Panc1 (cell line): ENCODE measurements around the gene SARDH. TPM values are rescaled to one million over a fixed set of nuclear protein-coding genes. Genes with fewer than 3 reads are reported as not detected.
"Not testable (repeated sequence)": the region's sequence is repeated elsewhere in the genome, so short reads cannot be mapped to it uniquely, and the experiment has no call there.

ENCODE experiments used
- ATAC-seq: fragments of 200-7000 bp; cut with Tn5 transposase; 2 replicates; pipeline ENCODE4 v1.9.1; 2020; ENCODE audit warnings: mild to moderate bottlenecking, moderate library complexity
- BruUV-seq: library from RNA; stranded (reverse); fragments of 400-500 nt; replicated peaks from 2 replicates; lab custom pipeline; 2021; lab: Mats Ljungman, UMichigan
- CTCF ChIA-PET: fragments of 300-600 bp; sonication (Branson Sonifier 250); formaldehyde crosslinking; loops from one replicate; lab custom pipeline; 2022; ENCODE audit warnings: antibody characterized with exemption; lab: Charles Lee
- POLR2A ChIA-PET: fragments of 300-600 bp; sonication (Branson Sonifier 250); formaldehyde crosslinking; loops from one replicate; lab custom pipeline; 2022; ENCODE audit warnings: antibody characterized with exemption; lab: Charles Lee
- DNase-seq: peaks from one replicate; pipeline ENCODE4 v3.0.0-alpha.2; 2010; ENCODE audit warnings: low read depth, low spot score
- H3K27ac ChIP-seq: 2 replicates; pipeline ENCODE4 v1.5.1; 2011; ENCODE audit warnings: mild to moderate bottlenecking, low read length, inconsistent platforms
- H3K27me3 ChIP-seq: fragments of 200-500 bp; sonication (Bioruptor generic); 2 replicates; pipeline ENCODE4 v1.6.0; 2014; ENCODE audit warnings: low read length, inconsistent platforms; ENCODE audit not compliant: control insufficient read depth, insufficient read depth
- H3K36me3 ChIP-seq: fragments of 200-500 bp; sonication (Bioruptor generic); 2 replicates; pipeline ENCODE4 v1.5.1; 2014; ENCODE audit warnings: inconsistent platforms, mild to moderate bottlenecking, low read length, moderate library complexity; ENCODE audit not compliant: control insufficient read depth, insufficient read depth
- H3K4me1 ChIP-seq: 2 replicates; pipeline ENCODE4 v1.5.1; 2011; ENCODE audit warnings: inconsistent platforms, mild to moderate bottlenecking, low read length, moderate library complexity; ENCODE audit not compliant: control insufficient read depth, insufficient read depth
- H3K4me3 ChIP-seq, 2 experiments: 2 replicates each; pipeline ENCODE4 v1.5.1; 2011 to 2012; ENCODE audit warnings: low read depth in 2 of 2, low read length in 2 of 2, mild to moderate bottlenecking in 2 of 2, inconsistent platforms in 1 of 2, moderate library complexity in 1 of 2
- H3K9me3 ChIP-seq: fragments of 200-500 bp; sonication (Bioruptor generic); 2 replicates; pipeline ENCODE4 v1.5.1; 2014; ENCODE audit warnings: low read depth, mild to moderate bottlenecking, inconsistent platforms, low read length, moderate library complexity; ENCODE audit not compliant: control insufficient read depth, insufficient read depth
- CTCF ChIP-seq: fragments of 450-650 bp; IDR thresholded peaks from 2 replicates; pipeline ENCODE4 v1.5.1; 2017; ENCODE audit warnings: mild to moderate bottlenecking
- POLR2AphosphoS5 ChIP-seq: IDR thresholded peaks from 2 replicates; pipeline ENCODE4 v1.6.1; 2012; ENCODE audit warnings: mild to moderate bottlenecking, low read depth, low read length, moderate library complexity
- SIN3A ChIP-seq: IDR thresholded peaks from 2 replicates; pipeline ENCODE4 v1.6.1; 2012; ENCODE audit warnings: low read depth, mild to moderate bottlenecking, low read length, moderate library complexity, borderline replicate concordance; ENCODE audit not compliant: insufficient read depth
- TCF7L2 ChIP-seq: IDR thresholded peaks from 2 replicates; pipeline ENCODE4 v1.6.1; 2011; ENCODE audit warnings: mild to moderate bottlenecking, low read depth, low read length, inconsistent platforms
- in situ Hi-C: cut with HindIII; loops from 2 replicates; pipeline ENCODE4 v1.10.0; 2016; ENCODE audit warnings: low sequenced_read_pairs, low pct_unique_long_range_greater_than_20kb
- intact Hi-C: fragments of 100-400 bp; cut with micrococcal nuclease; formaldehyde crosslinking; loops from one replicate; pipeline ENCODE4 v1.10.0; 2022; ENCODE audit not compliant: unreplicated experiment
- total RNA-seq: library from RNA; stranded (reverse); gene quantifications from one replicate; pipeline ENCODE4 v1.2.1, GENCODE V29; 2021; ENCODE audit not compliant: unreplicated experiment
- TF ChIP-seq, protein P1 (sequence below), 2 experiments: IDR thresholded peaks; 2 replicates each; pipeline ENCODE4 v1.6.1; 2011 to 2012; ENCODE audit warnings: low read depth in 2 of 2, control low read depth in 1 of 2, low read length in 1 of 2, mild to moderate bottlenecking in 1 of 2, moderate library complexity in 1 of 2; ENCODE audit not compliant: insufficient read depth in 1 of 2

SARDH gene
- total RNA-seq, 1 experiment from 2014 or later = 0.13 TPM

DNA sequence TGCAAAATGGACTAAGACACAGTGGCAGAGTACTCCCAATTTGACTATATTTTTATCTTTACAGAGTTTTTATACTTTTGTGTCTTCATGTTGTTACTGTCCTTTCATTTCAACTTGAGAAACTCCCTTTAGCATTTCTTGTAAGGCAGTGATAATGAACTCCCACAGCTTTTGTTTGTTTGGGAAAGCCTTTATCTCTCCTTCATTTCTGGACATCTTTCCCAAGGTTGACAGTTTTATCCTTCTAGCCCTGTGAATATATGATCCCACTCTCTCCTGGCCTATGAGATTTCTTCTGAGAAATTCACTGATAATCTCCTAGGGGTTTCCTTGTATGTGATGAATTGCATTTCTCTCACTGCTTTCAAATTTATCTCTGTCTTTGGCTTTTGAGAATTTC, 9.2 kb upstream of the SARDH start:
- no peak overlapping the region for H3K27ac ChIP-seq
- BruUV-seq = no TSS peak
- H3K36me3 ChIP-seq = no peaks in the 10 kb centered on the region
- POLR2A ChIA-PET = no interaction called here
- CTCF ChIA-PET = no interaction called here
- peaks cover 4% of the 10 kb centered on the region for H3K27me3 ChIP-seq
- H3K4me3 ChIP-seq = no peak overlapping the region
- in situ Hi-C loops = no loop called here
- TF ChIP-seq SIN3A = no peak
- TF ChIP-seq, protein P1, sequence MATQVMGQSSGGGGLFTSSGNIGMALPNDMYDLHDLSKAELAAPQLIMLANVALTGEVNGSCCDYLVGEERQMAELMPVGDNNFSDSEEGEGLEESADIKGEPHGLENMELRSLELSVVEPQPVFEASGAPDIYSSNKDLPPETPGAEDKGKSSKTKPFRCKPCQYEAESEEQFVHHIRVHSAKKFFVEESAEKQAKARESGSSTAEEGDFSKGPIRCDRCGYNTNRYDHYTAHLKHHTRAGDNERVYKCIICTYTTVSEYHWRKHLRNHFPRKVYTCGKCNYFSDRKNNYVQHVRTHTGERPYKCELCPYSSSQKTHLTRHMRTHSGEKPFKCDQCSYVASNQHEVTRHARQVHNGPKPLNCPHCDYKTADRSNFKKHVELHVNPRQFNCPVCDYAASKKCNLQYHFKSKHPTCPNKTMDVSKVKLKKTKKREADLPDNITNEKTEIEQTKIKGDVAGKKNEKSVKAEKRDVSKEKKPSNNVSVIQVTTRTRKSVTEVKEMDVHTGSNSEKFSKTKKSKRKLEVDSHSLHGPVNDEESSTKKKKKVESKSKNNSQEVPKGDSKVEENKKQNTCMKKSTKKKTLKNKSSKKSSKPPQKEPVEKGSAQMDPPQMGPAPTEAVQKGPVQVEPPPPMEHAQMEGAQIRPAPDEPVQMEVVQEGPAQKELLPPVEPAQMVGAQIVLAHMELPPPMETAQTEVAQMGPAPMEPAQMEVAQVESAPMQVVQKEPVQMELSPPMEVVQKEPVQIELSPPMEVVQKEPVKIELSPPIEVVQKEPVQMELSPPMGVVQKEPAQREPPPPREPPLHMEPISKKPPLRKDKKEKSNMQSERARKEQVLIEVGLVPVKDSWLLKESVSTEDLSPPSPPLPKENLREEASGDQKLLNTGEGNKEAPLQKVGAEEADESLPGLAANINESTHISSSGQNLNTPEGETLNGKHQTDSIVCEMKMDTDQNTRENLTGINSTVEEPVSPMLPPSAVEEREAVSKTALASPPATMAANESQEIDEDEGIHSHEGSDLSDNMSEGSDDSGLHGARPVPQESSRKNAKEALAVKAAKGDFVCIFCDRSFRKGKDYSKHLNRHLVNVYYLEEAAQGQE (IDR thresholded peaks at IDR 0.05; ENCODE audit: insufficient read depth in 1 of 2, low read depth in 2 of 2, low read length in 1 of 2) = no peak
- TF ChIP-seq TCF7L2 = no peak
- no peak for TF ChIP-seq POLR2AphosphoS5
- TF ChIP-seq CTCF = no peak
- H3K9me3 ChIP-seq = no peaks in the 10 kb centered on the region
- ATAC-seq = no peak
- H3K4me1 ChIP-seq = no peaks in the 10 kb centered on the region
- no peak for DNase-seq
- intact Hi-C loops = no loop called here

DNA sequence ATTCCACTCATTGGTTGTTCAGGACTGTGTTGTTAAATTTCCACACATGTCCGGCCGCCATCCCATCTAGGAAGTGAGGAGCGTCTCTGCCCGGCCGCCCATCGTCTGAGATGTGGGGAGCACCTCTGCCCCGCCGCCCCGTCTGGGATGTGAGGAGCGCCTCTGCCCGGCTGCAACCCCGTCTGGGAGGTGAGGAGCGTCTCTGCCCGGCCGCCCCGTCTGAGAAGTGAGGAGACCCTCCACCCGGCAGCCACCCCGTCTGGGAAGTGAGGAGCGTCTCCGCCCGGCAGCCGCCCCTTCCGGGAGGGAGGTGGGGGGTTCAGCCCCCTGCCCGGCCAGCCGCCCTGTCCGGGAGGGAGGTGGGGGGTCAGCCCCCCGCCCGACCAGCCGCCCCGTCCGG, 6.4 kb upstream of the SARDH start:
- intact Hi-C loops, in situ Hi-C loops, BruUV-seq: not testable (repeated sequence)

GRCh38 chr9:133742849-133743444, 4.8 kb upstream of the SARDH start:
- ATAC-seq = peak; percentile 96
- CTCF ChIA-PET = interaction anchor here (0.6 kb wide), 1 partner anchor 230 kb away, joined by 3 read pairs; no protein-coding TSS in a partner anchor
- in situ Hi-C loops (no loop called here), intact Hi-C loops (no loop called here)
- Histone ChIP-seq H3K27me3 (peaks cover 4% of the 10 kb centered on the region), H3K4me1 (no peaks in the 10 kb centered on the region), H3K36me3 (no peaks in the 10 kb centered on the region), H3K4me3 (no peak overlapping the region), H3K9me3 (no peaks in the 10 kb centered on the region), H3K27ac (no peak overlapping the region)
- DNase-seq = peak; percentile 60
- no TSS peak for BruUV-seq
- TF ChIP-seq CTCF (peak; percentile 95), POLR2AphosphoS5 (no peak)
- POLR2A ChIA-PET = no interaction called here

More for the DNA sequence above, 6.4 kb upstream of the SARDH start:
- DNase-seq, H3K27ac ChIP-seq, H3K36me3 ChIP-seq, H3K4me1 ChIP-seq, H3K4me3 ChIP-seq, ATAC-seq, H3K27me3 ChIP-seq, H3K9me3 ChIP-seq, POLR2A ChIA-PET: not testable (repeated sequence)
- CTCF ChIA-PET = interaction anchor here (0.6 kb wide), 1 partner anchor 1788 kb away, joined by 4 read pairs; no protein-coding TSS in a partner anchor
